GM12873 (cell line): Measurements from ENCODE around the gene SSBP3.

Experiments
- TF ChIP-seq, protein P1 (sequence below): IDR thresholded peaks from 2 replicates; pipeline ENCODE4 v1.5.1; 2012; ENCODE audit warnings: low read depth, mild to moderate bottlenecking, moderate library complexity, low read length, control low read depth; ENCODE audit not compliant: insufficient read depth; ENCODE audit errors: missing control alignments

SSBP3 gene

DNA sequence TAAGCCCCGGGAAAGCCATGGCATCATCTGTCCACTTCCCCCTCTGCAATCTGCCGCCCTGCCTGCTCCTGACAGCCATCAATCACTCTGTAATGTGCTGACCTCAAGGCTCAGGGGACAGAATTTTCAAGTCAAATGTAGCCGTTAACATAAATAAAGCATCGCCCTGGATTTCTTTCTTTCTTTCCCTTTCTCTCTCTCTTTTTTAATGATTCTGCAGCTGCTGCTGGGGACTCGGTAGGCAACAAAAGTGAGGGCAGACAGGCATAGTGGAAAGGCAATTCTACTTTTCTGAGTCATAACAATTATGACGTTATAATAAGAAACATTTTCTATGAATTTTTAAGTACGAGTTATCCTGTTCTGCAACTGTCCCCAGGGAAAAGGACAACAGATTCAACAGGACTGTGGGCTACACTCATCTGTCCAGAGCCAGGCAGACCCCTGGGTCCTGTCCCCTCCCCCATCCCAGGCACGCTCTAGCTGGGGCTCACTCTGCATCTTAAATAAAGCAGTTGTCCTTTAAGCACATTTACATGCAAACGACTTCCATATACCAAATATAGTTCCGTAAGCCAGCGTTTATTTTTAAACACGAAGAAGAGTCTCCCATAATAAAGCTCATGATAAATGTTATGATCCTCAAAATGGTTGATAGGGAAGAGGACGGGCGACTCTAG is 78.7 kb downstream of the SSBP3 start:
- TF ChIP-seq, protein P1, sequence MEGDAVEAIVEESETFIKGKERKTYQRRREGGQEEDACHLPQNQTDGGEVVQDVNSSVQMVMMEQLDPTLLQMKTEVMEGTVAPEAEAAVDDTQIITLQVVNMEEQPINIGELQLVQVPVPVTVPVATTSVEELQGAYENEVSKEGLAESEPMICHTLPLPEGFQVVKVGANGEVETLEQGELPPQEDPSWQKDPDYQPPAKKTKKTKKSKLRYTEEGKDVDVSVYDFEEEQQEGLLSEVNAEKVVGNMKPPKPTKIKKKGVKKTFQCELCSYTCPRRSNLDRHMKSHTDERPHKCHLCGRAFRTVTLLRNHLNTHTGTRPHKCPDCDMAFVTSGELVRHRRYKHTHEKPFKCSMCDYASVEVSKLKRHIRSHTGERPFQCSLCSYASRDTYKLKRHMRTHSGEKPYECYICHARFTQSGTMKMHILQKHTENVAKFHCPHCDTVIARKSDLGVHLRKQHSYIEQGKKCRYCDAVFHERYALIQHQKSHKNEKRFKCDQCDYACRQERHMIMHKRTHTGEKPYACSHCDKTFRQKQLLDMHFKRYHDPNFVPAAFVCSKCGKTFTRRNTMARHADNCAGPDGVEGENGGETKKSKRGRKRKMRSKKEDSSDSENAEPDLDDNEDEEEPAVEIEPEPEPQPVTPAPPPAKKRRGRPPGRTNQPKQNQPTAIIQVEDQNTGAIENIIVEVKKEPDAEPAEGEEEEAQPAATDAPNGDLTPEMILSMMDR: no peak

DNA sequence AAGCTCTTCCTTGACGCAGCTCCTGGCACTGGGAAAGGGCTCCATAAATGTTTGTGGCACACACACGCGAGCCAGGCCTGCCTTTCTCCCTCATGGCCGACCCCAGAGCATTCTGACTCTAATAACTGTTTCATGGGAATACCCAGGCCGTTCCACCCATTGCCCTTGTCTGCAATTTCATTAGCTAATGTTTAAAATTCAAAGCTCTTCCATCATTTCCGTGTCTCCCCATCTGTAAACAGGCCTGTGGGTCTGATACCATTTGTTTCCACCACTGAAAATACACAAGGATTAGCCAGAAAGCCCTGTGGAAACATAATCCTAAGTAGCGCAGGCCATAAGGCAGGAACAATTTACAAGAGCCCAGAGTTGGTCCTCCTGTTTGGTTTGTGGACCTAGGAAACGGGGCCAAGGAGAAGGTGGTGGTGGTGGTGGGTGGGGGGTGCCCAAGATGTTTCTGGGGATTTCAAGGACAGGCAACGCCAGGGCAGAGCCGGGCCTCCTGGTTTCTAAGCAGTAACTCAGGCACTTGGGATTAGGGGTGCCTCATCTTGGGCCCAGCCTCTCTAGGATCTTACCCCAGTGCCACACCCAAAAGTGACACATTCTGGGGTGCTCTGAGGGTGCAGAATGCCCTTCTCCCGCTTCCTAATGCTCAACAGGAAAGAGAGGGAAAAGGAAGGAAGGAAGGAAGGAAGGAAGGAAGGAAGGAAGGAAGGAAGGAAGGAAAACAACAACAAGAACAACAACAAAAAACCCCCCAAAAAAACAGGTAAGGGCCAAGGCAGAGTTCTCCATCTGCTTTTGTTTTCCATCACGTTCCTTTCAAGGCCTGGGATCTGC is 79.4 kb downstream of the SSBP3 start:
- TF ChIP-seq, protein P1: no peak

DNA sequence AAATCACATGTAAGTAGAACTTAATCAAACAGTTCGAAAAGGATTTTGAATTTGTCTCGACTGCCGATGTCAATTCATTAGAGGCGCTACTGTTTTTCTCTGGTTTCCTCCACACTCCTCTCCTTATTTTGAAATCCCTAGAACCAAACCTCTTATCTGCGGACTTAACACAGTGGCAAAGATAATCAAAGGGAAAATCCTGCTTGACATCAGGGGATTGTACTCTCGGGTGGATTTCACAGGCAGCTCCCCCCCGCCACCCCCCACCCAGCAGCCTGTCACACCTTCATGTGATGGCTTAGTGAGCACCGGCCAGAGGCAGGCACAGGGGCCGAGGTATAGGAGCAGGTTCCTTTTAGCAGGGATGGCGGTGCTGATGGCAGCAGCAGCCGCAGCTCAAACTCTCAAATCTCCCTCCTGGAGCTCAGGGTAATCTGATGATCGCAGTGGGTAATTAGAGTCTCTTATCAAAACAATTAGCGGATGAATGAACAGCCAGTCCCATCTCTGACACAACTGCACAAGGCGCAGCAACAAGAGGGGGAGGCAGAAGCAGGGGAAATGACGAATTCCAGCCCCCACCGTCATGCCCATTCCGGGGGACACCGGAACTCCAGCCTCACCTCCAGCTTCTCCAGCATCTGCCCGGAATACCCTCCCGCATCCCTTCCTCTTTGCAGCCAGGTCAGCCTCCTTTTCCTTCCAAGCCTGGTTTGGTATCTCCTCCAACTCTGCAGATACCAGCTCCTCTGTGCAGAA is 80.3 kb downstream of the SSBP3 start:
- TF ChIP-seq, protein P1: no peak

DNA sequence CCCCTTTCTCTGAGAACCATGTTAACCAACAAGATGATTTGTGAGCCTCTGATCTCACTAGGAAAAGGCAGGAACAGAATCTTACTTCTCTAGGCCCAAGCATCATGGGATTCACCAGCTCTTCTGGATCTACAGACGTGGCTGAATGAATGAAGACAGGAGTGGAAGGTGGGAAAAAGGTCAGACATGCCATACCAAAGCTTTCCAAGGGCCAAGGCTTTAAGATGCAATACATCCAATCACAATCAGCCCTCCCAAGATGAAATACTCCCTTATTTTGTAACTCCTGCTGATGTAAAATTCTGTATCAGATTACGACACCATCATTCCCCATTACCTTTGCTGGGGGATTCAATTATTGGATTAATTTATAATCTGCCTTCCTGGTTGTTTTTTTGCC is 80.9 kb downstream of the SSBP3 start:
- TF ChIP-seq, protein P1: no peak

DNA sequence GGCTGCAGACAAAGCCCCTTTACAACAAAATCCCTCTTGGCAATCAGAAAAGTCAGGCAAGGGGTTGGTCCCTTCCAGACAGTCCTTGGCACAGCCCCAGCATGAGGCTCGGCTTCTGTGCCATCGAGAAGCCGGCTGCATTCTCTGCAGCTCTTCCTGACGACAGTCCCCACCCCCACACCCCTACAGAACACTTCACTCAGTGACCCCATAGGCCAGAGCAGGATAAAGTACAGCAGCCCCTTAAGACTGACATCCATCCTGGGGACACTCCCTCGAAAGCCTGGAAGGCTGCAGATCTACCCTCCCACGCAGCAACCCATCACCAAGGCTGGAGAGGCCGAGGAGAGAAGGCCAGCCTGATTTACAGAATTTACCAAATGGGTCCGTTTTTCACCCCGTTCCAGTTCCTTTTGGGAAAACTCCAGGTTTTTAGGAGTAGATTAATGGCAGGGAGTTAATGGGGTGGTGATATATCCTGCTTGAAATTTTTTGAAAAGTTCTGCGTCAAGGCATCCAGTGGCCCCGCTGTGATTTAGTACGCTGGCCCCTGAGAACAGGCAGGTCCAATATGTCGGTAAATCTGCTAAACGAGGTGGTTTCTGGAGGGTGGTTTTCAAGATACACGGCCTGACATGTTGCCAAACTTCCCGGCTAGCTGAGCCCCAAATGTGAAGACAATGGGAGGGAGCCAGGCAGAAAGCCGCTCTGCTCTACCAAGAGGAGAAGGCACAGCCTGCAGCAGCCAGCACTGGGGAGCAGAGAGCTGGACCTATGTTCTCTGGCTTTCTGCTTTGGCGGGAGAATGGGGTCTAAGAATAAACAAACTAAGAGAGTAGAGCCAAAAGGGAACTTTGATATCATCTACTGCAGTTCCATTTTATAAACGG is 81.7 kb downstream of the SSBP3 start:
- TF ChIP-seq, protein P1: no peak

DNA sequence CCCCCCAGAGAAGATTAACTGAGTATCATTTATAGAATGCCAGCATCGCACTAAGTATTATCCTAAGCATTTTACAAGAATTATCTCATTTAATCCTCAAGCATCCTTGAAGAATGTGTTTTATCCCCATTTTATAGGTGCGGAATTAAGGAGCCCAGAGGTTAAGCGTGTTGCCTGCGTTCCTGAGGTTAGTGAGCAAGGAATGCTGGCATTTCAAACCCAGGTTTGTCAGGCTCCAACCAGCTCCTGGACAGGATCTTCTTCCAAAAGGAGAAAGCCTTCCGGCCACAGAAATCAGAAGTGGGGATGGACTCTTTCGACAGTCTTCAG is 82.3 kb downstream of the SSBP3 start:
- TF ChIP-seq, protein P1: no peak
